Right lung (tissue), 5 donors: ENCODE measurements around the gene IGF2BP3. TPM values are rescaled to one million over a fixed set of nuclear protein-coding genes. Genes with fewer than 3 reads are reported as not detected.

Experiments used
- DNase-seq, 2 donors: peaks; one replicate each; pipeline ENCODE4 v3.0.0-alpha.2; 2013
- polyA plus RNA-seq, 5 donors: library from polyadenylated mRNA; unstranded; fragments of 120-200 nt; gene quantifications; one replicate each; pipeline versions ENCODE4 v1.2.1 to v1.2.3, GENCODE V29; 2013; ENCODE audit warnings: inconsistent platforms in 1 of 5, low replicate concordance in 1 of 5; ENCODE audit not compliant: insufficient read length in 5 of 5, insufficient read depth in 1 of 5

The IGF2BP3 gene
- polyA plus RNA-seq, 5 donors = 42.1 to 69.8 (median 56.3) TPM

DNA sequence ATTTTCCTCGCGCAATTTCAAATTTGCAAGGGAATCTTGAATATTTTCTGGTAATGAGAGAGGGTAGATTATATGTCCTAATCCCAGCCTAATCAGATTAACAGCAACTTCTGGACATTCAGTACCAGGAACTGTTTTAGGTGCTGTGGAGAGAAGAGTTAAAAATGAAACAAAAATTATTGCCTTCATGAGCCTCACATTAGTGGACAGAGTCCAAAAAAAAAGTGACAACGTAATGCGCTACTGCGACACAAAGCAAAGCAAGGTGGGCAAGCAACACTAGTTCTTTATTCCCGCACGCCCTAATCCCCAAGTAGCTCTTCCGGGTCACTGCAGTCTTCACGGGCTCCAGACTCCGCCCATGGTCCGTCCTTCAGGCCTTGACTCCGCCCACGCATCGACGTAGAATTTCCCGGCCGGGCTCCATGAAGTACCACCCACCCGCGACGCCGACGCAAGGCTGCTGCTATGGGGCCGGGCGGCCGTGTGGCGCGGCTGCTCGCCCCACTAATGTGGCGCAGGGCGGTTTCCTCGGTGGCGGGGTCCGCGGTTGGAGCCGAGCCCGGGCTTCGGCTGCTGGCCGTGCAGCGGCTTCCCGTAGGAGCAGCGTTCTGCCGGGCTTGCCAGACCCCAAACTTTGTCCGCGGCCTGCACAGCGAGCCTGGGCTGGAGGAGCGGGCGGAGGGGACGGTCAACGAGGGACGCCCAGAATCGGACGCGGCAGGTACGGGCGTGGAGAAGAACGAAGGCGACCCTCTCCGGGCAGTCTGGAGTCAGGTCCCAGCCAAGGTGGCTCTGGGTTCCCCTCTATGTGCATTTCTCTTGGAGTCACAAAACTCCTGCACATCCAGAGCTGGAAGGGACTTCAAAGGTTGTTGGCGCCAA lies 171.2 kb downstream of the IGF2BP3 start, which contains the start of gene MALSU1:
Gene MALSU1, plus strand, starts transcription at position 455 of the 885 bp plus-strand sequence. Its CDS starts 14 bp downstream, at position 469.
- DNase-seq = peak; percentile 95 to 96

DNA sequence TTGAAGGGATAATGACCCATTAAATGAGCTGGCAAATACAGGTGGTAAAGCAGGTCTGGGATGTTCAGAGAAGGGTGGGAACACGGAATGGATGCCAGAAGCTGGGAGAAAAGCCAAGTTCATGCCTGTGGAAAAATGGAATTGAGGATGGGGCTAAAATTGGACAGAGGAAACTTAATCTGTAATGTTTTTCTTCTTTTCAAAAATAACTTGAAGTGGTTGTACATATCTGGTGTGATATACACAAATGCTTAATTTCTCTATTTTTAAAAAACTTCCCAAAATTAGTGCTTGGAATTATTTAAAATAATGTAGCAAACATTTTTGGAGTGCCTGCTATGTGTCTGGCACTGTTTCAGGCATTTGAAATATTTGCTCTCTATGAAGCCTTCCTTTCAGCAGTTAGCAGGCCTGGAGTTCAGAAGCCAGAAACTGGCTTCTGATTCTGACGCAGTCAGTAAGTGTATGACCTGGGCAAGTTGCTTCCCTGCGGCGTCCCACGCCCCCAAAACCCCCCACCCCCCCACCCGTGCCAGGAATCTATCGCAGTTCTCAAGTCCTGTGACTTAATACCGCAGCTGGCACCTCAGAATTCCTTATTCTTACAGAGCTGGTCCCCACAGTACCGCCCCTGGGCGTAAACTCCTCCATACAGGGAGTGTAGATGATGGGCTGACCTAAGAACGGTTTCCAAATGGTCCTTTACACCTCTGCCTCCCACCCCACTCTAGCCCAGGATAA lies 172.0 kb downstream of the IGF2BP3 start:
- peak; percentile 17 to 31 for DNase-seq

DNA sequence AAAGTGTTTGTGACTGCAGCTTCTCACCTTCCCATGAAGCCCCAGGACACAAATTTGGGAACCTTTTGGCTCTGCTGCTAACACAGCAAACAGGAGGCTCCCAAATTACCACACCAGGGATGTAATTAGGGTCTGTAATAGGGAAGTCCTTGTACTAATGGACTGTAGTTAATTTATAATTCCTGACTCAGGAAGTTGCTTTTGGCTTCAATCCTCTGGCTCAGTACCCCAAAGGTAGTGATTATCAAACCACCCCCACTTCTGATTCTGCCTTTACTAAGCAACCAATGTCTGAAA lies 174.9 kb downstream of the IGF2BP3 start:
- DNase-seq = no peak

DNA sequence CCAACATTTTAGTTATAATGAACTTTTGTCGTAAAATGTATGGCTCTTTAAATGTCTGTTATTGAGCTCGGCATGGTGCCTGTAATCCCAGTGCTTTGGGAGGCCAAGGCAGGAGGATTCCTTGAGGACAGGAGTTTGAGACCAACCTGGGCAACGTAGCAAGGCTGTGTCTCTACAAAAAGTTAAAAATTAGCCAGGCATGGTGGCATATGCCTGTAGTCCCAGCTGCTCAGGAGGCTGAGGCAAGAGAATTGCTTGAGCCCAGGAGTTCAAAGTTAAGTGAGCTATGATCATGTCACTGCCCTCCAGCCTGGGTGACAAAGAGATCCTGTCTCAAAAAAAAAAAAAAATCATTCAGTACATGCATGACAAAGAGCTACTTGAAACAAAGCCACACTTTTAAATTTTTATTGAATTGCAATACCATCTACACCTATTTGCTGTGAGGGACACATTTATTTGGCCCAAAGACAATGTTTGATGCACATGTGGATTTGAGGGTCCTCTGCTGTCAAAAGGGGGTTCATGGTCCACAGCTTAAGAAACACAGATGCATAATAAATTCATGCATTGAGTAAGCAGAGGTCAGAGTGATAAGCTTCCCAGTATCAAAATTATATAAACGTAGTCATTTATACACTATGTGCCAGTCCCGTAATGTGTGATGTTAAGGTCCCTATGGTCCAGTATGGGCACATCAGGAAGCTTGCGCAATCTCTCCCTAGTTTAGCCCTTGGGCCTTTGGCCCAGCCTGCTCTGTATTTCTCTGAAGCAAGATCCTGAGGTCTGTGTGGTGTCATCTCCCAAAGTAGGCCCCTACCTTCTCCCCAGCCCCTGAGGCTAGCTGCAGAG lies 175.5 kb downstream of the IGF2BP3 start:
- no peak for DNase-seq

DNA sequence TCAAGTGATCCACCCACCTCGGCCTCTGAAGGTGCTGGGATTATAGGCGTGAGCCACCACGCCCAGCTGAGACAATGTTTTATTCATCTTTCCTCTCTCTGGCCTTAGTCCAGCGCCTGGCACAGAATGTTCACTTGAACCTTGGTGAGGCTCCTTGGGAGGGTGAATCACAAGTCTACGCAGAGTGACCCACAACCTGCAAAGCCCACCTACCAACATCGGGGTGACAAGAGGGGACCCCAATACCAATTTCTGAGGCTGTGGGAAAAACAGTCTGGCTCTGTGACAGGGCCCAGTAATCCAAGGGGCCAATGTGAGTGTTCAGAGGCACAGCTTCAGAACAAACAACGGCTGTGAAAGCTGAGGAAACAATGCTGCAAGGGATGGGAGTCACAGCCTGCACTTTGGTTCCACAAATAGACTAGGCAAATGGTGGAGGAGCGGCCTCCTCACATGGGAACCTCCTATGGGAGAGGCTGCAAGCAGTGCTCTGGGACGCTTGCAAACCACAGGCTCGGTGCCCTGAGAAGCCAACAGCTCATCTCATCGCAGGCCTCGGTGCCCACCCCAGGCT lies 176.7 kb downstream of the IGF2BP3 start:
- no peak for DNase-seq

GRCh38 chr7:23292623-23293022 lies 177.7 kb downstream of the IGF2BP3 start:
- DNase-seq = no peak

DNA sequence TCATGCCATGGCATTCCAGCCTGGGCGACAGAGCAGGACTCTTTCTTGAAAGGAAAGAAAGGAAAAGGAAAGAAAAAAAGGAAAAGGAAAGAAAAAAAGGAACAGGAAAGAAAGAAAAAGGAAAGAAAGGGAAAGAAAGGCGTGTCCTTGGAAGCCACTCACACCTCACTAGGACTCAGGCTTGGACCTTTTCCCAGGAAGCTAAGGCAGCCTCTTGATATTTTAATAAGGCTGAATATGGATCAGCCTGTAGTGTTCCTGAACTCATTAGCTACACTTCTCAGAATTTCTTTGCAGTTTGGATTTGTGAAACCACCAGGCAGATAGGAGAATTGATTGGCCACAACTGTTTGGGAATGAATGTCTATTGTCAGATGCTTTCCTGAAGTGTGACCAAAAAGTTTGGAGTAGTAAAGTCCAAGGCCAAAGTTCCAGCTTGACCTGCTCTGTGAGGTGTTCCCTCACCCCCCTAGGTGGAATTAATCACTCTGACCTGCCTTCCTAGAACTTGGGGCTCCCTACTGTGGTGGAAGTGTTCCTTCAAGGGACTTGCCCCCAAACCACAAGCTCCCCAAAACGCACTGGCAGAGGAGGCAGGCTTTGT lies 178.2 kb downstream of the IGF2BP3 start:
- DNase-seq = no peak

GRCh38 chr7:23290993-23291392 lies 179.3 kb downstream of the IGF2BP3 start:
- no peak for DNase-seq

DNA sequence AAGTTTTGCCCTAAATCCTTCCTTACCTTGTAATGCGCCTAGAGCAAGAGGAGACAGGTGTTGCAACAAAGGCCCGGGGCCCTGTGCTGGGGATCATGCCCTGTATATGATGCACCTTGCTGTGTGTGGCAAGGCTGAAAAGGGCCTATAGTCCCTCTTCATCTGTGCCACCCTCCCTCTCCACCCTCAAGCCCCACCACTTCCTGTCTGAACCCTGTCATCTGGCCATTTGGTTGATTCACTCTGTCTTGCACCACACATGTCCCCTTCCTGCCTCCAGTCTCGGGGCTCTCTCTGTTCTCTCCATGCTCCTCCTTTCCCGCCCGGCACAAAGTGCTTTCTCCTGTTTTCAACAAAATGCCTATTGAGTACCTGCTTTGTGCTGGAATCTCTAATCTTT lies 182.7 kb downstream of the IGF2BP3 start:
- no peak for DNase-seq

DNA sequence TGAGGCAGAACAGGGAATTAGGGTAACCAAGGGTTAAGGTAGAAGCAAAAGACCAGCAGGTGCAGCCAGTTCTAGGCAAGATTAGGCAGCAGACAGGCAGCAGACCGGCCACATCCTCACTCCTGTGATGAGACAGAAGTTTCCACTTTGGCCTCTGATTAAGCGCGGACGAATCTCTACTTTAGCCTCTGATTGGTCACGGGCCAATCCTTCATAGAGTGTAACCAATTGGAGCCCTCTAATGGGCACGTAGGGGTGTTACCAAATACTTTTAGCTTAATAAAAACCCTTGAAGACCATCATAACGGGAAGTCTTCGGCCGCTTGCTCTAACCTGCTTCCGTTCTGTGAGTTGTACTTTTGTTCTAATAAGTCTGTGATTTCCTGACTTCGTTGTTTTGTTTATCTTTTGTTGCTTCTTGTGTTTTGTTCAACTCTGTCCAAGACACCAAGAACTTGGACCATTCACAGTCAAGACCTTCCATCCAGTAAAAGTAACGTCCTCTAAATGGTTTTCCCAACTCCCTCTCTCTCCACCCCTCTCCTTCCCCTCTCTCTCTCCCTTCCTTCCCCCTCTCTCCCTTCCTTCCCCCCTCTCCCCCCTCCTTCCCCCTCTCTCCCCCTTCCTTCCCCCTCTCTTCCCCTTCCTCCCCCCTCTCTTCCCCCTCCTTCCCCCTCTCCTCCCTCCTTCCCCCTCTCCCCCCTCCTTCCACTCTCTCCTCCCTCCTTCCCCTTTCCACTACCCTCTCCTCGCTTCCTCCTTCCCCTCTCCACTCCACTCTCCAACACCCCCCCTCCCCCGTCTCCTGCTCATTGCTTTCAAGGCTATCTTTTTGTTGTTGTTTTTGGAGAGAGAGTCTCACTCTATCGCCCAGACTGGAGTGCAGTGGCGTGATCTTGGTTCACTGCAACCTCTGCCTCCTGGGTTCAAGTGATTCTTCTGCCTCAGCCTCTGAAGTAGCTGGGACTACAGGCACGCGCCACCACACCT lies 184.3 kb downstream of the IGF2BP3 start:
- DNase-seq = no peak

- no peak for DNase-seq
These were observed 185.4 kb downstream of the IGF2BP3 start for GRCh38 chr7:23284871-23285270.

GRCh38 chr7:23283086-23283485 lies 187.2 kb downstream of the IGF2BP3 start:
- no peak for DNase-seq

- DNase-seq = no peak
These were observed 190.3 kb downstream of the IGF2BP3 start for GRCh38 chr7:23279819-23280525.

DNA sequence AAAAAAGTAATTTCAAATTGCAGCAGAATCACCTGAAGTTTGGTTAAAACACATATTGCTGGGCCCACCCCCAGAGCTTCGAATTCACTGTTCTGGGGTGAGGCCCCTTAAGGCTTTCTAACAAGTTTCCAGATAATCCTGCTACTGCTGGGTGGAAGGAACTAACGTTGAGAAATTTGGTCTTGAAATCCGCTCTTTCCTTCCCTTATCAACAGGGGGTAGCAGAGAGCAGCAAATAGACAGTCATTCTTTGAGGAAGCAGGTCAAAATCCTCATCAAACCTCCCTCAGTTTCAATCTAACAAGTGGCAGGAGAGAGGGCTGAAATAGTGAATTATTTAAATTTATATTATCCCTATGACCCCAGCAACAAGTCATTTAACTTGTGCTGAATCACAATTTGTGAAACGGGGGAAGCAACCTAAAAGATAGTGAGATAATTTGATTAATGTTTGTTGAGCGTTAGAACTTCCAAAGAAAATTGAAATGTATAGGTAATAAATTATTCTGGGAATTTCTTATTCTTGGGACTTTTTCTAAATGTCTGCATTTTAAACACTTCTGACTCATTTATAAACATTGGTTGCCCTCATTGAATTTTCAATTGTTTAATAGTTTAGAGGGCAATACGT lies 192.8 kb downstream of the IGF2BP3 start:
- peak in 1 of 2 donors; percentile 59 for DNase-seq

GRCh38 chr7:23276947-23277346 lies 193.3 kb downstream of the IGF2BP3 start:
- no peak for DNase-seq

- no peak for DNase-seq
These were observed 193.9 kb downstream of the IGF2BP3 start for GRCh38 chr7:23276376-23276775.

DNA sequence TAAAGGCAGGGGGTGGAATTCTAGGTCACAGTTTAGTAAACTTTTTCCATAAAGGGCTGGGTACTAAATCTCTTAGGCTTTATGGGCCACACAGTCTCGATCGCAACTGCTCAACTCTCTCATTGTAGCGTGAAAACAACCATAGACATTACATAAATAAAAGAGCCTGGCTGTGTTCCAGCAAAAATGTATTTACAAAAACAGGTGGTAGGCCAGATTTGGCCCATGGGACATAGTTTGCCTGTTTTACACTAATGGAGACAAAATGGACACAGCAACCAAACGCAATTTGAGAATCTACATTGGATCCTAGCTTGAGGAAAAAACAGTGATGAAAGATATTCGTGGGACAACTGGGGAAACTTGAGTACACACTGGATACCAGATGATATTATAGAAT lies 194.4 kb downstream of the IGF2BP3 start:
- DNase-seq = no peak

- peak; percentile 54 for DNase-seq
These were observed 197.1 kb downstream of the IGF2BP3 start for GRCh38 chr7:23273141-23273599.

DNA sequence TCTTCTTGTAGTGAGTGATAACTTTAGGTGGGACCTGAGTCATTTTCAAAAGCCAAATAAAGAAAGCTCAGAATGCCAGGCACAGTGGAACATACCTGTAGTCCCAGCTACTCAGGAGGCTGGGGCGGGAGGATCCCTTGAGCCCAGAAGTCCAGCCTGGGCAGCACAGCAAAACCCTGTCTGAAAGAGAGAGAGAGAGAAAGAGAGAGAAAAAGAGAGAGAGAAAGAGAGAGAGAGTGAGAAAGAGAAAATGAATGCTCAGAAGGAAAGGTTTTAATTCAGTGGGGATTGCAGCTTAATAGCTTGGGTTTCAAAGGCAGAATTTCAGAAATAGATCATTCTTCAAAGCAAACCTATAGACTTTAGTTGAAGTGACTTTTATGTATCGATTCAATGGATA lies 198.0 kb downstream of the IGF2BP3 start:
- no peak for DNase-seq
